Ishikawa (cell line): ENCODE results near the gene CACFD1.

Experiments
- CEBPB ChIP-seq: IDR thresholded peaks from 2 replicates; pipeline ENCODE4 v1.6.1; 2012
- CREB1 ChIP-seq: IDR thresholded peaks from 2 replicates; pipeline ENCODE4 v1.6.1; 2012; ENCODE audit warnings: low read depth
- EGR1 ChIP-seq: IDR thresholded peaks from 2 replicates; pipeline ENCODE4 v1.6.1; 2012
- EP300 ChIP-seq: IDR thresholded peaks from 2 replicates; pipeline ENCODE4 v1.6.1; 2012; ENCODE audit warnings: borderline replicate concordance
- FOXM1 ChIP-seq: IDR thresholded peaks from 2 replicates; pipeline ENCODE4 v1.6.1; 2012; ENCODE audit warnings: low read depth, borderline replicate concordance
- RAD21 ChIP-seq: IDR thresholded peaks from 2 replicates; pipeline ENCODE4 v1.6.1; 2012; ENCODE audit warnings: low read depth
- REST ChIP-seq: IDR thresholded peaks from 2 replicates; pipeline ENCODE4 v1.6.1; 2012; ENCODE audit warnings: low read depth, mild to moderate bottlenecking
- TAF1 ChIP-seq: IDR thresholded peaks from 2 replicates; pipeline ENCODE4 v1.6.1; 2012; ENCODE audit warnings: low read depth, mild to moderate bottlenecking
- TCF12 ChIP-seq: IDR thresholded peaks from 2 replicates; pipeline ENCODE4 v1.6.1; 2012; ENCODE audit warnings: low read depth
- TEAD4 ChIP-seq: IDR thresholded peaks from 2 replicates; pipeline ENCODE4 v1.6.1; 2012
- USF1 ChIP-seq: IDR thresholded peaks from 2 replicates; pipeline ENCODE4 v1.6.1; 2012
- YY1 ChIP-seq: IDR thresholded peaks from 2 replicates; pipeline ENCODE4 v1.6.1; 2012; ENCODE audit warnings: low read depth
- ZBTB7A ChIP-seq: IDR thresholded peaks from 2 replicates; pipeline ENCODE4 v1.6.1; 2012; ENCODE audit warnings: low read depth
- TF ChIP-seq, protein P1 (sequence below): IDR thresholded peaks from 2 replicates; pipeline ENCODE4 v1.6.1; 2012

DNA sequence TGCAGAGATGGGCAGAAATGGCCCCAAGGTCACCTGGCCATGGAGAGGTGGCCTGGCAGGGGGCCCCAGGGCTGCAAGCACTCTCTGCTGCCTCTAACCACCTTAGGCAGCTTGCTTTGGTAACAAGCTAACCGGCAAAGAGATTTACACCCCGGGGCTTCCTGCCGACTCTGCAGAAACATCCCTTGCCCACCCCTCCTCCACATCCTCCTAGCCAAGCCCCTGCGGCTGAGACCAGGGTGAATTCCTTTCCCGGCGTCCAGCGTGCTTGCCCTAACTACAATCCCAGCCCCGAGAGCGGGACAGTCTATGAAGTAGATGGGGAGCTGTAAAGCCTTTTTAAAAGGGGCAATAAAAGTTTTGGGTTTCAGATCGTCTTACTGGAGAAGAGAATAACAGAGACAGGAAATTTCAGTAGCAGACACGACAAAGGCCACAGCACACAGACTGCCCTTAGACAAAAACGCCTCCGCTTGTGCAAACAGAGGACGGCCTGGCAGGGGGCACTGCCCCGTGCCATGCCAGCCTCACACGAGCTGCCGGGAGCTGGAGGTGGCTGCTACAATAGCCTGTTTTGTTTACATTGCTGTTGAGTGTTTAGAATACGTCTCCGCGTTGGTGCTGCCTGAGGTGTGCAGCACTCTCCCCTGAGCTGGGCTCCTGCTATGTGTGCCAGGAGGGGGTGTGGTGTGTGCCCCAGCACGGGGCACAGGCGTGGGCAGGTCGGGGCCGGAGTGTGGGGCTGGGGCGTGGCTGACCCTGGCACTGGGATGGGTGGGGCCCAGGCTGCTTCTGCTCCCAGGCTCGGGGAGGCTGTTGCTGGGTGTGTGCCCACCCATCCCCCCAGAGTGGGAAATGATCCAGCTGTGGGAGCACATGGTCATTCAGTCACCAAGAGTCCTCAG, 49.7 kb downstream of the CACFD1 start:
- TF ChIP-seq EGR1 (peak; percentile 57; the same call in 1 of the 2 replicates), USF1 (no peak), YY1 (no peak), RAD21 (no peak), CEBPB (no peak), REST (no peak), EP300 (no peak), TCF12 (no peak), TAF1 (no peak), CREB1 (no peak), ZBTB7A (no peak), TEAD4 (no peak), FOXM1 (no peak)
- TF ChIP-seq, protein P1, sequence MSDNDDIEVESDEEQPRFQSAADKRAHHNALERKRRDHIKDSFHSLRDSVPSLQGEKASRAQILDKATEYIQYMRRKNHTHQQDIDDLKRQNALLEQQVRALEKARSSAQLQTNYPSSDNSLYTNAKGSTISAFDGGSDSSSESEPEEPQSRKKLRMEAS, result no peak
